Neural progenitor cell (in vitro differentiated cells): ENCODE data around the gene RAB31. TPM values are rescaled to one million over a fixed set of nuclear protein-coding genes. Genes with fewer than 3 reads are reported as not detected.

Experiments
- DNase-seq: peaks from one replicate; pipeline ENCODE4 v3.0.0-alpha.2; 2016; ENCODE audit warnings: low spot score
- H2AFZ ChIP-seq: fragments of 200-600 bp; sonication (generic); replicated peaks from 2 replicates; pipeline ENCODE4 v1.6.1; 2016; ENCODE audit warnings: antibody characterized with exemption
- H3F3A ChIP-seq: fragments of 200-600 bp; sonication (generic); 2 replicates; pipeline ENCODE4 v1.6.1; 2016; ENCODE audit warnings: antibody characterized with exemption, low read depth
- H3K27ac ChIP-seq: fragments of 200-600 bp; sonication (generic); 2 replicates; pipeline ENCODE4 v1.5.1; 2016; ENCODE audit warnings: mild to moderate bottlenecking
- H3K27me3 ChIP-seq: fragments of 200-600 bp; sonication (generic); 2 replicates; pipeline ENCODE4 v1.6.1; 2016; ENCODE audit warnings: mild to moderate bottlenecking, moderate library complexity
- H3K36me3 ChIP-seq: fragments of 200-600 bp; sonication (generic); 2 replicates; pipeline ENCODE4 v1.5.1; 2016
- H3K4me1 ChIP-seq: fragments of 200-600 bp; sonication (generic); 2 replicates; pipeline ENCODE4 v1.6.1; 2016; ENCODE audit warnings: mixed run types
- H3K4me2 ChIP-seq: fragments of 200-600 bp; sonication (generic); 2 replicates; pipeline ENCODE4 v1.6.1; 2016
- H3K4me3 ChIP-seq: fragments of 200-600 bp; sonication (generic); 2 replicates; pipeline ENCODE4 v1.5.1; 2016
- H3K79me2 ChIP-seq: fragments of 200-600 bp; sonication (generic); 2 replicates; pipeline ENCODE4 v1.6.1; 2016; ENCODE audit warnings: low read depth
- H3K9ac ChIP-seq: fragments of 200-600 bp; sonication (generic); 2 replicates; pipeline ENCODE4 v1.6.1; 2016
- H3K9me3 ChIP-seq: fragments of 200-600 bp; sonication (generic); 2 replicates; pipeline ENCODE4 v1.5.1; 2016; ENCODE audit warnings: low read depth
- H4K20me1 ChIP-seq: fragments of 200-600 bp; sonication (generic); 2 replicates; pipeline ENCODE4 v1.6.1; 2016; ENCODE audit warnings: low read depth
- H3K27ac Mint-ChIP-seq: 3 replicates; pipeline ENCODE4 v1.8.0; 2021; ENCODE audit warnings: mixed read lengths
- H3K27me3 Mint-ChIP-seq: 2 replicates; pipeline ENCODE4 v1.8.0; 2022; ENCODE audit warnings: low read depth, mild to moderate bottlenecking, inconsistent platforms, moderate library complexity, mixed read lengths; ENCODE audit not compliant: insufficient read depth
- H3K36me3 Mint-ChIP-seq: 3 replicates; pipeline ENCODE4 v1.8.0; 2021; ENCODE audit warnings: mixed read lengths
- H3K4me1 Mint-ChIP-seq: 3 replicates; pipeline ENCODE4 v1.8.0; 2021; ENCODE audit warnings: mixed read lengths
- H3K4me3 Mint-ChIP-seq: 3 replicates; pipeline ENCODE4 v1.8.0; 2021; ENCODE audit warnings: mild to moderate bottlenecking, moderate library complexity, mixed read lengths
- H3K9me3 Mint-ChIP-seq: 3 replicates; pipeline ENCODE4 v1.8.0; 2020; ENCODE audit warnings: mixed read lengths
- CTCF ChIP-seq: fragments of 200-600 bp; sonication (generic); IDR thresholded peaks from 2 replicates; pipeline ENCODE4 v1.5.1; 2017; ENCODE audit warnings: antibody characterized with exemption, mild to moderate bottlenecking
- EZH2 ChIP-seq: fragments of 200-600 bp; sonication (generic); IDR thresholded peaks from 2 replicates; pipeline ENCODE4 v1.6.1; 2017; ENCODE audit warnings: antibody characterized with exemption, mild to moderate bottlenecking, moderate library complexity
- EZH2phosphoT487 ChIP-seq: fragments of 200-600 bp; sonication (generic); IDR thresholded peaks from 2 replicates; pipeline ENCODE4 v1.6.1; 2017; ENCODE audit warnings: antibody characterized with exemption
- total RNA-seq: library from RNA; depleted of rRNA; stranded (reverse); fragments of >200 nt; gene quantifications from 2 replicates; pipeline ENCODE4 v1.2.3, GENCODE V29; 2015; ENCODE audit warnings: low replicate concordance

The RAB31 gene
- total RNA-seq, 1 donor from 2014 or later: 5.0 TPM

- Histone ChIP-seq H3K4me3 (no peak overlapping the region), H3K27ac (no peak overlapping the region), H3K36me3 (no peaks in the 10 kb centered on the region), H3K79me2 (no peaks in the 10 kb centered on the region), H3F3A (no peaks in the 10 kb centered on the region), H3K9ac (no peak overlapping the region), H2AFZ (no peak overlapping the region), H3K4me1 (no peaks in the 10 kb centered on the region), H3K9me3 (no peaks in the 10 kb centered on the region), H4K20me1 (no peaks in the 10 kb centered on the region), H3K4me2 (no peak overlapping the region), H3K27me3 (no peaks in the 10 kb centered on the region)
- Mint-ChIP-seq H3K9me3 (peaks cover 7% of the 10 kb centered on the region), H3K36me3 (peaks cover 4% of the 10 kb centered on the region), H3K4me1 (peaks cover 33% of the 10 kb centered on the region), H3K27ac (no peak overlapping the region), H3K27me3 (no peaks in the 10 kb centered on the region), H3K4me3 (no peak overlapping the region)
- no peak for DNase-seq
- TF ChIP-seq CTCF (no peak), EZH2phosphoT487 (no peak), EZH2 (no peak)
These were observed 101.6 kb downstream of the RAB31 start for GRCh38 chr18:9809697-9810096.

- TF ChIP-seq EZH2 (no peak), CTCF (no peak), EZH2phosphoT487 (no peak)
- H3K27me3 ChIP-seq: no peaks in the 10 kb centered on the region
- no peak overlapping the region for H3K4me2 ChIP-seq
- H3K79me2 ChIP-seq: no peaks in the 10 kb centered on the region
- no peaks in the 10 kb centered on the region for H3F3A ChIP-seq
- H3K4me3 Mint-ChIP-seq: no peak overlapping the region
- H3K9me3 ChIP-seq: no peaks in the 10 kb centered on the region
- H3K36me3 Mint-ChIP-seq: peaks cover 4% of the 10 kb centered on the region
- DNase-seq: no peak
- H3K27ac ChIP-seq: no peak overlapping the region
- H3K36me3 ChIP-seq: no peaks in the 10 kb centered on the region
- H3K27me3 Mint-ChIP-seq: no peaks in the 10 kb centered on the region
- H4K20me1 ChIP-seq: no peaks in the 10 kb centered on the region
- H2AFZ ChIP-seq: no peak overlapping the region
- no peak overlapping the region for H3K9ac ChIP-seq
- H3K4me3 ChIP-seq: no peak overlapping the region
- peak overlapping the region; percentile 13 for H3K27ac Mint-ChIP-seq
- H3K9me3 Mint-ChIP-seq: peaks cover 4% of the 10 kb centered on the region
- peaks cover 33% of the 10 kb centered on the region for H3K4me1 Mint-ChIP-seq
- H3K4me1 ChIP-seq: no peaks in the 10 kb centered on the region
These were observed 102.2 kb downstream of the RAB31 start for GRCh38 chr18:9810299-9810698.

- no peaks in the 10 kb centered on the region for H4K20me1 ChIP-seq
- no peaks in the 10 kb centered on the region for H3K4me1 ChIP-seq
- no peaks in the 10 kb centered on the region for H3K79me2 ChIP-seq
- no peak overlapping the region for H3K9ac ChIP-seq
- no peak overlapping the region for H3K4me3 ChIP-seq
- no peak overlapping the region for H3K4me2 ChIP-seq
- H3K36me3 ChIP-seq: no peaks in the 10 kb centered on the region
- no peaks in the 10 kb centered on the region for H3K27me3 ChIP-seq
- H2AFZ ChIP-seq: no peak overlapping the region
- H3F3A ChIP-seq: no peaks in the 10 kb centered on the region
- no peaks in the 10 kb centered on the region for H3K9me3 ChIP-seq
- Mint-ChIP-seq H3K36me3 (peaks cover 2% of the 10 kb centered on the region), H3K4me1 (peaks cover 33% of the 10 kb centered on the region), H3K27ac (no peak overlapping the region), H3K27me3 (no peaks in the 10 kb centered on the region), H3K4me3 (no peak overlapping the region), H3K9me3 (no peaks in the 10 kb centered on the region)
- no peak for TF ChIP-seq EZH2phosphoT487
- peak; percentile 47 for TF ChIP-seq CTCF
- H3K27ac ChIP-seq: no peak overlapping the region
- DNase-seq: peak; percentile 41
These were observed 103.0 kb downstream of the RAB31 start for GRCh38 chr18:9810994-9811705.
